ENCODE data around the gene MEGF11.
A peak's percentile ranks its signal among the peaks of the same experiment; 100 is the strongest.

The MEGF11 gene

GRCh38 chr15:66046751-66047150 is 206.8 kb downstream of the MEGF11 start:
- peak; percentile 13 for DNase-seq

- no peak for DNase-seq
These were observed 207.2 kb downstream of the MEGF11 start for GRCh38 chr15:66046326-66046725.

- no peak for DNase-seq
These were observed 208.0 kb downstream of the MEGF11 start for GRCh38 chr15:66045542-66045941.

GRCh38 chr15:66044837-66045236 is 208.7 kb downstream of the MEGF11 start:
- DNase-seq: no peak

- peak; percentile 81 for DNase-seq
These were observed 210.3 kb downstream of the MEGF11 start for GRCh38 chr15:66043264-66043663.

- DNase-seq: no peak
These were observed 210.9 kb downstream of the MEGF11 start for GRCh38 chr15:66042624-66043023.

- no peak for DNase-seq
These were observed 212.3 kb downstream of the MEGF11 start for GRCh38 chr15:66041276-66041675.

GRCh38 chr15:66040211-66040892 is 213.2 kb downstream of the MEGF11 start:
- no peak for DNase-seq

- DNase-seq: no peak
These were observed 214.3 kb downstream of the MEGF11 start for GRCh38 chr15:66039117-66039871.

GRCh38 chr15:66038387-66039116 is 215.0 kb downstream of the MEGF11 start:
- DNase-seq: no peak

- no peak for DNase-seq
These were observed 216.7 kb downstream of the MEGF11 start for GRCh38 chr15:66036859-66037258.

GRCh38 chr15:66035901-66036300 is 217.6 kb downstream of the MEGF11 start:
- no peak for DNase-seq

- DNase-seq: no peak
These were observed 220.4 kb downstream of the MEGF11 start for GRCh38 chr15:66033143-66033542.

GRCh38 chr15:66032006-66032405 is 221.5 kb downstream of the MEGF11 start:
- DNase-seq: no peak

GRCh38 chr15:66030650-66031049 is 222.9 kb downstream of the MEGF11 start:
- no peak for DNase-seq

- no peak for DNase-seq
These were observed 223.9 kb downstream of the MEGF11 start for GRCh38 chr15:66029650-66030049.

- DNase-seq: no peak
These were observed 226.2 kb downstream of the MEGF11 start for GRCh38 chr15:66027268-66027805.

- DNase-seq: no peak
These were observed 227.6 kb downstream of the MEGF11 start for GRCh38 chr15:66025972-66026371.

GRCh38 chr15:66025015-66025452 is 228.5 kb downstream of the MEGF11 start:
- no peak for DNase-seq

GRCh38 chr15:66024116-66024515 is 229.4 kb downstream of the MEGF11 start:
- DNase-seq: no peak

GRCh38 chr15:66023311-66023972 is 230.1 kb downstream of the MEGF11 start:
- peak; percentile 68 for DNase-seq

GRCh38 chr15:66022163-66022525 is 231.4 kb downstream of the MEGF11 start:
- no peak for DNase-seq

Data from SHP77 treated with DMSO at 0.1 percent for 48 hours (cell line).